ENCODE measurements around the gene IER5. TPM values are rescaled to one million over a fixed set of nuclear protein-coding genes. Genes with fewer than 3 reads are reported as not detected.
"Not testable (repeated sequence)": the region's sequence is repeated elsewhere in the genome, so short reads cannot be mapped to it uniquely, and the experiment has no call there.

Gene IER5
- total and polyA plus RNA-seq, 5 donors from 2014 or later, result 6.5 to 81.8 (median 8.7) TPM

DNA sequence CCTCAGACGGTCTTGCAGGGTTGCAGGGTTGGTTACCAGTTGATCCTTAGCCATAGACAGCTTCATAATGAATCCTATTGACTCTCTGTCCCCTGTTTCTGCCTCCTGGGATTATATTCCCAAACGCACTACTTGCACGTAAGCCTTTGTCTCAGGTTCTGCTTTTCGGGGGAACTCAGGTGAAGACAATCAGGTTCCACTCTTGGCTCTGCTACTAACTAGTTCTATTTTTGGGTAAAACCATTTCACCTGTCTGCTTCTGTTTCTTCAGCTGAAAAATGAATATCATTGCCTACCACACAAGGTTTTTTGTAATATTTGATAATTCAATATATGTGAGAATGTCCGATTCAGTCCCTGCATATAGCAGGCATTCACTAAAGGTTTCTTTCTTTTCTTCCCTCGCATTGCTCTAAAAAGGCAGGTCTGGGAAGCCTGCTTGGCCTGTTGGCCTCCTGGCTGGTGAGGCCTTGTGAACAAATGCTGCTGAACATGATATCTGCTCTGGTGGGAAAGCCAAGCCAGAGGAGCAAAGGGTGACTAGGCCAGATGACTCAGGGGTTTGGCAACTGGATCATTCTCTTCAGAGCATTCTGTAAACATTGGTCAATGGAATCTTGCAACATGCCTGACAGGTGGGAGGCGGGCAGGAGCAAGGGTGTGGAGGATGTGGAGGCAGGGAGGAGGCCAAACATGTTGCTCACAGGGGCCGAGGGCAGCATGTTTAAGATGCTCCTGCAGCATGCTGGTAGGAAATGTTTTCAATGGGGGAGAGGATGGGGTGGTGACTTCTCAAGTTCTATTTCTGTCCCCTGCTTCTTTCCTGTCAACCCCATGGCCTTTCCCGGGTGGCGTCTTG is 23.8 kb downstream of the IER5 start:
- Histone ChIP-seq H3K4me3 (ENCODE audit: low read depth, low read length) (no peak overlapping the region), H3K9me3 (ENCODE audit: control insufficient read depth in 2 of 2, low read length in 2 of 2) (no peaks in the 10 kb centered on the region), H3K27me3 (ENCODE audit: control insufficient read depth, insufficient read depth, low read length) (peaks cover 2% of the 10 kb centered on the region), H3K4me1 (ENCODE audit: control insufficient read depth, insufficient read depth, low read length, poor library complexity, severe bottlenecking) (no peaks in the 10 kb centered on the region), H3K27ac (ENCODE audit: insufficient read depth, low read length, poor library complexity, severe bottlenecking) (no peak overlapping the region), H3K36me3 (ENCODE audit: control insufficient read depth, insufficient read depth, low read length) (no peaks in the 10 kb centered on the region)
- no peak for DNase-seq
- peaks cover 0 to 2% (median 0%) of the 10 kb centered on the region in 7 donors for H3K9me3 Mint-ChIP-seq
- peaks cover 23% of the 10 kb centered on the region for H3K27me3 Mint-ChIP-seq
- H3K4me1 Mint-ChIP-seq, result peaks cover 0 to 4% (median under 1%) of the 10 kb centered on the region in 4 donors
- H3K27ac Mint-ChIP-seq, result no peak overlapping the region
- H3K36me3 Mint-ChIP-seq, result no peaks in the 10 kb centered on the region
- H3K4me3 Mint-ChIP-seq, result peak overlapping the region in 1 of 4 donors; percentile 31
- ATAC-seq (ENCODE audit: low read depth in 2 of 2), result no peak

DNA sequence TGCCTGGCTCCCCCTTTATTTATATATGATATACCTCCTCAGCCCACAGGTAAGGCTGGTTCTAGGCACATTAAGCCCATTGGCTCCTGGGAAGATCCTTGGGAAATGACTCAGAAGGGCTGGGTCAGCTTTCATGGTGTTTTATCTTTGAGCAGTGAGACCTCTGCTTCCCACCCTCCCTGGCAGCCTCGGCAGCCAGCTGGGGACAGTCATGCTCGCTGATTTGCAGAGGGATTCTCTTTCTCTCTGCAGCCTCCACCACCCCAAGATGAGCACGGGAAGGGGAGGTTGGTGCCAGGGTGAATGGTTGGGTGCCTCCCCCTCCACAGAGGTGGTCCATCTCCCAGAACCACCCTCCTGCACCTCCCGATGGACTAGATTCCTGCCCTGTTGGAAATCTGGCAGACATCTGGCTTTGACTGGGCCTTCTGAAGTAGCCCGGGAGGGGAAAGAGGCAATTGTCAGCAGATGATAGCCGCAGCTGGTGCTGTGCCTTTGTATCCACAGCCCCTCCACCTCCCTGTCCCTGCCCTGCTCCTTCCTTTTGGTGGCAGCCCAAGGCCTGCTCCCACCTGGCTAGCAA is 24.6 kb downstream of the IER5 start:
- no peak overlapping the region for H3K27ac Mint-ChIP-seq
- H3K27me3 Mint-ChIP-seq, result peaks cover 18% of the 10 kb centered on the region
- no peak for ATAC-seq (ENCODE audit: low read depth in 2 of 2)

DNA sequence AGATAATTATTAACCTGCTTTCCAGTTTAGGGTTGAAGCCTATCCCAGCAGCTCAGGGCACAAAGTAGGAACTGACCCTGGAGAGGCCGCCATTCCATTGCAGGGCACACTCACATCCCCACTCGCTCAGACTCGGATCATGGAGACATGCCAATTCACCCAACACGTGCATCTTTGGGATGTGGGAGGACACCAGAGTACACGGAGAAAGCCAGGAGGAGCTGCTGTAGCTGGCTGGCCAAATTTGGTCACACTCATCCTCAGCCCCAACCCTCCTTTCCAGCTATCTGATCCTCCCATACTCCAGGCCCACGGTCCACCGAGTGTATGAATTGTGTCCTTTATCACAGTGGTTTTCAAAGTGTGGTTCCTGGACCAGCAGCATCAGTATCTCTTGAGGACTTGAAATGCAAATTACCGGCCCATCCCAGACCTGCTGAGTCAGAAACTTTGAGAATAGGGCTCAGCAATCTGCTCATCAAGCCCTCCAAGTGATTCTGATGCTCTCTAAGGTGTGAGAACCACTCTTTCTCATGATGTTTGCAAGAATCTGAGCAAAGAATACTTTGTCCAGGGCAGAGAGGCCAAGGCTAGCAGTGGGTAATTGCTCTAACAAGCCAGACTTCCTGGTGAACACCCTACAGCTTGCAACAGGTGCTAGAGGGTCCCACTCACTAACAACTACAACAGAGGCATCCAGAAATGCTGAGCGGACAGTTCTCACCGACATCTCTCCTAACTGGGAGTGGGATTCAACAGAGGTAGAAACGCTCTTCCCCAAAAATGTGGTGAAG is 26.3 kb downstream of the IER5 start:
- H3K27ac Mint-ChIP-seq, result no peak overlapping the region
- no peak overlapping the region for H3K27ac ChIP-seq (ENCODE audit: insufficient read depth, low read length, poor library complexity, severe bottlenecking)

More for the DNA sequence above, 24.6 kb downstream of the IER5 start:
- no peaks in the 10 kb centered on the region for H3K9me3 ChIP-seq (ENCODE audit: control insufficient read depth in 2 of 2, low read length in 2 of 2)
- Mint-ChIP-seq H3K4me1 (peaks cover 0 to 4% (median 0%) of the 10 kb centered on the region in 4 donors), H3K36me3 (no peaks in the 10 kb centered on the region), H3K4me3 (no peak overlapping the region), H3K9me3 (peaks cover 0 to 2% (median 0%) of the 10 kb centered on the region in 7 donors)
- H3K27ac ChIP-seq (ENCODE audit: insufficient read depth, low read length, poor library complexity, severe bottlenecking), result no peak overlapping the region
- no peaks in the 10 kb centered on the region for H3K36me3 ChIP-seq (ENCODE audit: control insufficient read depth, insufficient read depth, low read length)
- H3K4me3 ChIP-seq (ENCODE audit: low read depth, low read length), result no peak overlapping the region
- no peaks in the 10 kb centered on the region for H3K4me1 ChIP-seq (ENCODE audit: control insufficient read depth, insufficient read depth, low read length, poor library complexity, severe bottlenecking)
- no peak for DNase-seq
- no peaks in the 10 kb centered on the region for H3K27me3 ChIP-seq (ENCODE audit: control insufficient read depth, insufficient read depth, low read length)

DNA sequence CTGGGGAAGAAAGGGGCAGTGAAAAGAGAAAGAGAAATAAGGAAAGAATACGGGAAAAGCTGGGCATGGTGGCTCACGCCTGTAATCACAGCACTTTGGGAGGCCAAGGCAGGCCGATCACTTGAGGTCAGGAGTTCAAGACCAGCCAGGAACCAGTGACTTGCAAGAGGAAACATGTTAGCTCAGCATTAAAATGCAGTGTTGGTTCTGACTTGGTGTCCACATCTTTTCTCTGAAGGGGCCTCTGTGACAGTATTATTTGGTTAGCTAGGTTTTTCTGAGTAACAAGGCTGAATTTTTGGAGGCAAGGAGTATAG is 26.8 kb downstream of the IER5 start:
- Mint-ChIP-seq H3K27ac (peak overlapping the region in 1 of 3 donors; percentile 35), H3K9me3 (no peaks in the 10 kb centered on the region), H3K4me1 (no peaks in the 10 kb centered on the region), H3K4me3 (no peak overlapping the region), H3K27me3 (peaks cover 6% of the 10 kb centered on the region), H3K36me3 (no peaks in the 10 kb centered on the region)
- Histone ChIP-seq H3K27me3 (ENCODE audit: control insufficient read depth, insufficient read depth, low read length) (no peaks in the 10 kb centered on the region), H3K4me1 (ENCODE audit: control insufficient read depth, insufficient read depth, low read length, poor library complexity, severe bottlenecking) (no peaks in the 10 kb centered on the region), H3K36me3 (ENCODE audit: control insufficient read depth, insufficient read depth, low read length) (no peaks in the 10 kb centered on the region), H3K4me3 (ENCODE audit: low read depth, low read length) (no peak overlapping the region), H3K27ac (ENCODE audit: insufficient read depth, low read length, poor library complexity, severe bottlenecking) (no peak overlapping the region), H3K9me3 (ENCODE audit: control insufficient read depth in 2 of 2, low read length in 2 of 2) (no peaks in the 10 kb centered on the region)
- ATAC-seq (ENCODE audit: low read depth in 2 of 2) (no peak), DNase-seq (no peak)

More for the DNA sequence above, 26.3 kb downstream of the IER5 start:
- no peak overlapping the region for H3K4me3 Mint-ChIP-seq
- Histone ChIP-seq H3K9me3 (ENCODE audit: control insufficient read depth in 2 of 2, low read length in 2 of 2) (no peaks in the 10 kb centered on the region), H3K36me3 (ENCODE audit: control insufficient read depth, insufficient read depth, low read length) (no peaks in the 10 kb centered on the region), H3K4me1 (ENCODE audit: control insufficient read depth, insufficient read depth, low read length, poor library complexity, severe bottlenecking) (no peaks in the 10 kb centered on the region), H3K27me3 (ENCODE audit: control insufficient read depth, insufficient read depth, low read length) (no peaks in the 10 kb centered on the region), H3K4me3 (ENCODE audit: low read depth, low read length) (no peak overlapping the region)
- H3K36me3 Mint-ChIP-seq, result no peaks in the 10 kb centered on the region
- H3K4me1 Mint-ChIP-seq, result no peaks in the 10 kb centered on the region
- DNase-seq, result no peak
- no peaks in the 10 kb centered on the region for H3K9me3 Mint-ChIP-seq
- H3K27me3 Mint-ChIP-seq, result peaks cover 11% of the 10 kb centered on the region
- no peak for ATAC-seq (ENCODE audit: low read depth in 2 of 2)

DNA sequence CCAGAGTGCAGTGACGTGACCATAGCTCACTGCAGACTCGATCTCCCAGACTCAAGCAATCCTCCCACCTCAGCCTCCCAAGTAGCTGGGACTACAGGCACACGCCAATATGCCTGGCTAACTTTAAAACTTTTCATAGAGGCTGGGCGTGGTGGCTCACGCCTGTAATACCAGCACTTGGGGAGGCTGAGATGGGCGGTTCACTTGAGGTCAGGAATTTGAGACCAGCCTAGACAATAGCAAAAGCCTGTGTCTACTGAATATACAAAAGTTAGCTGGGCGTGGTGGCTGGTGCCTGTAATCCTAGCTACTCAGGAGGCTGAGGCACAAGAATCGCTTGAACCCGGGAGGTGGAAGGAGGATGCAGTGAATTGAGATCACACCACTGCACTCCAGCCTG is 27.5 kb downstream of the IER5 start:
- not testable (repeated sequence) for H3K4me3 Mint-ChIP-seq; H3K4me1 Mint-ChIP-seq; H3K9me3 ChIP-seq (ENCODE audit: control insufficient read depth in 2 of 2, low read length in 2 of 2); H3K27ac ChIP-seq (ENCODE audit: insufficient read depth, low read length, poor library complexity, severe bottlenecking); H3K36me3 Mint-ChIP-seq; H3K9me3 Mint-ChIP-seq; H3K36me3 ChIP-seq (ENCODE audit: control insufficient read depth, insufficient read depth, low read length); ATAC-seq (ENCODE audit: low read depth in 2 of 2); H3K27me3 Mint-ChIP-seq; H3K27me3 ChIP-seq (ENCODE audit: control insufficient read depth, insufficient read depth, low read length); DNase-seq; H3K4me1 ChIP-seq (ENCODE audit: control insufficient read depth, insufficient read depth, low read length, poor library complexity, severe bottlenecking); H3K4me3 ChIP-seq (ENCODE audit: low read depth, low read length)
- H3K27ac Mint-ChIP-seq, result peak overlapping the region in 1 of 3 donors; percentile 35

DNA sequence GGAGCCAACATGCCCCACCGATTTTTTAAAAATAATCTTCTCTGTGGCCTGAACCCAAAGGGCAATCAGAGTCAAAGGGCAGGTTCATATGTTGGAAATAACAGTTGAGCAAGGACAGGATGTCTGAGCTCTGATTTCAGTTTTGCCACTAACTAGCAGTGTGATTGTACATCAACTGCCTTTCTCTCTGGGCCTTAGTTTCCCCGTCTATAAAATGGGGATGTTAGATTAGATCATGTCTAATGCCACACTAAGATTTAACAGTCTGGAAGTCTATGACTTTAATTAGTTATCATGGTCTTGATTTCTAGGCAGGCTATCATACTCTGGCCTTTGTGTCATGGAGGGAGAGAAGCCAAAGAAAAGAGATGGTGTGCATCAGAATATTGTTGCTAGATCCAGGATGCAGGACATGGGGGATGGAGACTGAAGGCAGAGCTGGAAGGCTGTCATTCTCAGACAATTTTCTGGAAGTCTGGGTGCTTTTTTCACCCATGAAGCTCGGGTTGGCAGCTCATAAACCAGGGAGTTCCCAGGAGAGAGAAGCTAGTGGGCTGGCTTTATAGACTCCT is 28.4 kb downstream of the IER5 start:
- no peaks in the 10 kb centered on the region for H3K4me1 Mint-ChIP-seq

DNA sequence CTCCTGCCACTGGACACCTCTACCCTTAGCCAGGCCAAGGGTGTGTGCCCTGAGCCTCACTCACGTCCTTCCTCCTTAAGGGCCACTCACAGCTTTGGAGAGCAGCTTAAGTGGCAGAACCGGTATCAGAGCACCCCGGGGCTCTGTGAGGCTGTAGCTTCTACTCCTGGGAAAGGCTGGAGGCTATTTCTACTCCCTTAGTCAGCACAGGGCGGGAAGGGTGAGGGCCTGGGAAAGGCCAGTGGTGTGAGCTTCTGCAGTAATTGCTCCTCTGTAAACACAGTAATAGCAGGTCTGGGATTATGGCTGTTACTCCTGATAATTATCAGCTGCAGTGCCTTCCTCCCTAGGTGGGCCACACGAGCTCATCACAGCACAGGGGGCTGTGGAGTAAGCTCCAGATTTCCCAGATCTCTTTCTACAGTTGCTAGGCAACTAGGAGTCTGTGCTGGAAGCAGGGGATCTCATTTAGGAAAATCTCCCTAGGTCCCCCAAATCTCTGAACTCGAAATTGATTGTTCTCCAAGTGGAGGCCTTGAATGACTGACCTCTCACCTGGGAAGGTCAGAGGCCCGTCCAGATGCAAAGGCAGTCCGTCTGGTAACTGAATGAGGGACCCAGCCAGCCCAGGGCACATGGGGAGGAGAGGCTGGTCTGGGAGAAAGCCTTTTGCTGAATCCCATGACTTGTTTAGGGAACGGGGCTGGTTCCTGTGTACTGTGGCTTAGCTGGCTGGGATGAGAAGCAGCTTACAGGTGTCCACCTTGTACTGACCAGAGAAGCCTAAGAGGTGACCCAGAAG is 29.3 kb downstream of the IER5 start:
- no peaks in the 10 kb centered on the region for H3K4me1 ChIP-seq (ENCODE audit: control insufficient read depth, insufficient read depth, low read length, poor library complexity, severe bottlenecking)
- H3K36me3 ChIP-seq (ENCODE audit: control insufficient read depth, insufficient read depth, low read length), result no peaks in the 10 kb centered on the region
- H3K27ac ChIP-seq (ENCODE audit: insufficient read depth, low read length, poor library complexity, severe bottlenecking), result no peak overlapping the region
- no peak for DNase-seq
- Mint-ChIP-seq H3K9me3 (no peaks in the 10 kb centered on the region), H3K4me3 (no peak overlapping the region), H3K36me3 (no peaks in the 10 kb centered on the region), H3K4me1 (peaks cover 0 to 2% (median 0%) of the 10 kb centered on the region in 4 donors), H3K27me3 (no peaks in the 10 kb centered on the region), H3K27ac (no peak overlapping the region)
- H3K9me3 ChIP-seq (ENCODE audit: control insufficient read depth in 2 of 2, low read length in 2 of 2), result no peaks in the 10 kb centered on the region
- ATAC-seq (ENCODE audit: low read depth in 2 of 2), result no peak
- H3K4me3 ChIP-seq (ENCODE audit: low read depth, low read length), result no peak overlapping the region
- H3K27me3 ChIP-seq (ENCODE audit: control insufficient read depth, insufficient read depth, low read length), result no peaks in the 10 kb centered on the region

More for the DNA sequence above, 28.4 kb downstream of the IER5 start:
- Mint-ChIP-seq H3K27ac (peak overlapping the region in 1 of 3 donors; percentile 59), H3K36me3 (no peaks in the 10 kb centered on the region), H3K27me3 (no peaks in the 10 kb centered on the region), H3K9me3 (no peaks in the 10 kb centered on the region), H3K4me3 (no peak overlapping the region)
- DNase-seq, result no peak
- H3K27ac ChIP-seq (ENCODE audit: insufficient read depth, low read length, poor library complexity, severe bottlenecking), result no peak overlapping the region
- ATAC-seq (ENCODE audit: low read depth in 2 of 2), result no peak
- H3K36me3 ChIP-seq (ENCODE audit: control insufficient read depth, insufficient read depth, low read length), result no peaks in the 10 kb centered on the region
- no peak overlapping the region for H3K4me3 ChIP-seq (ENCODE audit: low read depth, low read length)
- H3K27me3 ChIP-seq (ENCODE audit: control insufficient read depth, insufficient read depth, low read length), result no peaks in the 10 kb centered on the region
- H3K9me3 ChIP-seq (ENCODE audit: control insufficient read depth in 2 of 2, low read length in 2 of 2), result no peaks in the 10 kb centered on the region
- H3K4me1 ChIP-seq (ENCODE audit: control insufficient read depth, insufficient read depth, low read length, poor library complexity, severe bottlenecking), result no peaks in the 10 kb centered on the region
